GM18868 (cell line): ENCODE results near the gene ODC1.
"Not testable (repeated sequence)": the region's sequence is repeated elsewhere in the genome, so short reads cannot be mapped to it uniquely, and the experiment has no call there.

Experiments used
- ATAC-seq: cut with Tn5 transposase; IDR thresholded peaks from one replicate; pipeline ENCODE4 v1.9.1; 2021; ENCODE audit warnings: mild to moderate bottlenecking, moderate library complexity; ENCODE audit not compliant: unreplicated experiment

Gene ODC1

GRCh38 chr2:10478916-10479315, 30.8 kb upstream of the ODC1 start:
- ATAC-seq = no peak

GRCh38 chr2:10478298-10478625, 30.1 kb upstream of the ODC1 start:
- no peak for ATAC-seq

GRCh38 chr2:10477443-10478297, 29.5 kb upstream of the ODC1 start:
- no peak for ATAC-seq

GRCh38 chr2:10476723-10477442, 28.8 kb upstream of the ODC1 start:
- no peak for ATAC-seq

- ATAC-seq = no peak
These were observed 27.9 kb upstream of the ODC1 start for GRCh38 chr2:10475811-10476660.

GRCh38 chr2:10475221-10475722, 27.1 kb upstream of the ODC1 start:
- no peak for ATAC-seq

- ATAC-seq = no peak
These were observed 25.1 kb upstream of the ODC1 start for GRCh38 chr2:10473121-10473756.

- no peak for ATAC-seq
These were observed 23.8 kb upstream of the ODC1 start for GRCh38 chr2:10471955-10472354.

GRCh38 chr2:10471046-10471571, 23.0 kb upstream of the ODC1 start:
- ATAC-seq = no peak

- ATAC-seq = no peak
These were observed 22.0 kb upstream of the ODC1 start for GRCh38 chr2:10469955-10470608.

- ATAC-seq = no peak
These were observed 21.2 kb upstream of the ODC1 start for GRCh38 chr2:10469301-10469700.

GRCh38 chr2:10467401-10467800, 19.3 kb upstream of the ODC1 start:
- no peak for ATAC-seq

- no peak for ATAC-seq
These were observed 18.7 kb upstream of the ODC1 start for GRCh38 chr2:10466801-10467200.

- no peak for ATAC-seq
These were observed 17.8 kb upstream of the ODC1 start for GRCh38 chr2:10465910-10466309.

- ATAC-seq = no peak
These were observed 14.3 kb upstream of the ODC1 start for GRCh38 chr2:10462178-10463083.

- ATAC-seq = no peak
These were observed 12.3 kb upstream of the ODC1 start for GRCh38 chr2:10460366-10460796.

- ATAC-seq = no peak
These were observed 9.9 kb upstream of the ODC1 start for GRCh38 chr2:10457846-10458598.

GRCh38 chr2:10457195-10457594, 9.1 kb upstream of the ODC1 start:
- not testable (repeated sequence) for ATAC-seq
